Fibroblast of villous mesenchyme (primary cell): Measurements from ENCODE around the gene ARL2. TPM values are rescaled to one million over a fixed set of nuclear protein-coding genes. Genes with fewer than 3 reads are reported as not detected.

Source experiments
- DNase-seq: peaks from one replicate; pipeline ENCODE4 v3.0.0-alpha.2; 2010; ENCODE audit warnings: low read depth
- H3K4me3 ChIP-seq: 2 replicates; pipeline ENCODE4 v1.5.1; 2011; ENCODE audit warnings: low read depth, mild to moderate bottlenecking, low read length
- total RNA-seq: library from RNA; depleted of rRNA; stranded (reverse); fragments of >200 nt; gene quantifications from 2 replicates; pipeline ENCODE4 v1.2.3, GENCODE V29; 2012
- TF ChIP-seq, protein P1 (sequence below): IDR thresholded peaks from 2 replicates; pipeline ENCODE4 v1.5.1; 2012; ENCODE audit warnings: low read depth, mild to moderate bottlenecking, low read length; ENCODE audit not compliant: insufficient read depth

ARL2 gene
- 44.5 and 73.4 TPM in 2 replicates for total RNA-seq

DNA sequence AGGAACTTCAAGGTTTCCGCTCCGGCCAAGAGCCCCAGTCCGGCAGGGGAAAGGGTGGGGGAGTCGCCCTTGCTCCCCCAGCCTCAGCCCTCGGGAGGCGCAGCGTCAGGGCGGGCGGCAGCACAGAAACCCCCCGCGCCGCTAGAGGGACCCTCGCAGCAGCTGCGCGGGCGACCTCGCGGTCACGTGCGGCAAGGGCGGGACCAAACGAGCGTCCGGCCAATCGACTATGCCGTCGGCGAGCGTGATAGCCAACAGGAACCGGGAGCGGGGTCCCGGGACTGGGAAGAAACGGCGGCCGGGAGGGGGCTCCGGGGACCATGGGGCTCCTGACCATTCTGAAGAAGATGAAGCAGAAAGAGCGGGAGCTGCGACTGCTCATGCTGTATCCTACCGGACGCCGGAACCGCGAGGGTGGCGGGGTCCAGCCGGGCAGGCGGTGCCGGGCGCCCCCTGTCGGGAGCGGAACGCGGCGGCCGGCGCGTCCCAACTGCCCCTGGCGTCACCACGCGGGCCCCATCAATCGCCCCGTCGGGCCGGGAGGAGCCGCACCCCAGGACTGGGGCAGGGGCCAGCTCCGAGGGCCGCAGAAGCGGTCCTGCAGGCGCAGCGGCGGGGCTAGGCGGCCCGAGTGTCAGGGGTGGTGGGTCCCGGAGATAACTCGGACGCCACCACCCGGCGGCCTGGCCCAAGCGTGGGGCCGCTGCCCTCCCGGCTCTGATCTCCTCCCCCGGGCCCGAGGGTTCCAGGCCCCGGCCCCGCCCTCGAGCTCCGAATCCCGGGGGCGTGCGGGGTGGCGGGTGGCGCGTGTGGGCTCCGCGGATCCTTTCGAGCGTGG lies at the start of gene ARL2:
TSS of gene ARL2 (plus strand) at position 273 of the 838 bp plus-strand sequence. CDS start at position 321, 48 bp downstream.
- TF ChIP-seq, protein P1, sequence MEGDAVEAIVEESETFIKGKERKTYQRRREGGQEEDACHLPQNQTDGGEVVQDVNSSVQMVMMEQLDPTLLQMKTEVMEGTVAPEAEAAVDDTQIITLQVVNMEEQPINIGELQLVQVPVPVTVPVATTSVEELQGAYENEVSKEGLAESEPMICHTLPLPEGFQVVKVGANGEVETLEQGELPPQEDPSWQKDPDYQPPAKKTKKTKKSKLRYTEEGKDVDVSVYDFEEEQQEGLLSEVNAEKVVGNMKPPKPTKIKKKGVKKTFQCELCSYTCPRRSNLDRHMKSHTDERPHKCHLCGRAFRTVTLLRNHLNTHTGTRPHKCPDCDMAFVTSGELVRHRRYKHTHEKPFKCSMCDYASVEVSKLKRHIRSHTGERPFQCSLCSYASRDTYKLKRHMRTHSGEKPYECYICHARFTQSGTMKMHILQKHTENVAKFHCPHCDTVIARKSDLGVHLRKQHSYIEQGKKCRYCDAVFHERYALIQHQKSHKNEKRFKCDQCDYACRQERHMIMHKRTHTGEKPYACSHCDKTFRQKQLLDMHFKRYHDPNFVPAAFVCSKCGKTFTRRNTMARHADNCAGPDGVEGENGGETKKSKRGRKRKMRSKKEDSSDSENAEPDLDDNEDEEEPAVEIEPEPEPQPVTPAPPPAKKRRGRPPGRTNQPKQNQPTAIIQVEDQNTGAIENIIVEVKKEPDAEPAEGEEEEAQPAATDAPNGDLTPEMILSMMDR = peak; percentile 71
- peak within 1 kb of the TSS; percentile 89 for H3K4me3 ChIP-seq
- DNase-seq = peak; percentile 89

DNA sequence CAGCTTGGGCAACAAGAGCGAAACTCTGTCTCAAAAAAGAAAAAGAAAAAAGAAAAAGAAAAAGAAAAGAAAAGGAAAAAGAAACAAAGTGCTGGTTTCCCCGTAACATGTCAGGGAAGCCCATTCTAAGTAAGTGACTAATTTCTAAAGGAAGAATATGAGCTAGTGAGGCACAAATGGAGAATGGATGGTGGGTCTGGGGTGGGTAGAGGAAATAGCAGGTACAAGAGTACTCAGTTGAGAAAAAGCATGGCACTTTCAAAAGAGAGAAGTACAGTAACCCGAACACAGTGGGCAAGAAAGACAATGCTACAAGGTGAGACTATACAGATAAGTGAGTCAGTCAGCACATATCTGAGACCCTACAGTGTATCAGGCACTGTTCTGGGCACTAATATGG lies 46.6 kb upstream of the ARL2 start:
- DNase-seq = no peak
- TF ChIP-seq, protein P1 = no peak
- no peak overlapping the region for H3K4me3 ChIP-seq

DNA sequence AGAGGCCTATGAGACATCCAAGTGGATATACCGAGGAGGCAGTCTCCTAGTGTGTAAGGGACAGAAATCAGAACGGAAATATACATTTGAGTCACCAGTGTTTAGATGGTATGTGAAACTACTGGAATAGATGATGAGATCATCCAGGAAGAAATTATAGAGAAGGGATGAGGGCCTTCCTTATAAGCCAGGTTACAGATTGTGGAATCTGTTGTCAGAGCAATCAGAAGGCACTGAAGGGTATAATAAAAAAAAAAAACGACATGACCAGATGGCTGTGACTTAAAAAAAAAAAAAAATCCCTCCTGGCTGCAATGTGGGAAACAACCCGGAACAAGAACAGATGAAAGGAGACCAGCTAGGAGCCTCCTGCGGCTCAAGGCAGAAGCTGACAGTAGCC lies 44.8 kb upstream of the ARL2 start:
- peak; percentile 8 for DNase-seq
- TF ChIP-seq, protein P1 = no peak
- H3K4me3 ChIP-seq = no peak overlapping the region

DNA sequence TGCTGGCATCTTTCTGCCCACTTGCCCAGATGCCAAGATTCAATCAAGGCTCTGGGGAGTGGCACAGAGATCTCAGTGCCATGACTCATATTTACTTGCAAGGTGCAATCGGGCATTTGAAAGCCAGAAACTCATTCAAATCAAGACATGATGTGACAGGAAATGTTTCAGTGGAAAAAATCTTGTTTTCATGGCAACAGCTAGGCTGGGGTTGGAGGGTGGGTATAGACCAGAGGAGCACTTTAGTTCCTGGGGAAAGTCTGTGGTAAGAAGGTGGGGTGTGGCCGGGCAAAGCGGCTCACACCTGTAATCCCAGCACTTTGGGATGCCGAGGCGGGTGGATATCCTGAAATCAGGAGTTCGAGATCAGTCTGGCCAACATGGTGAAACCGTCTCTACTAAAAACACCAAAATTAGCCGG lies 43.2 kb upstream of the ARL2 start:
- DNase-seq = no peak
- TF ChIP-seq, protein P1 = no peak

DNA sequence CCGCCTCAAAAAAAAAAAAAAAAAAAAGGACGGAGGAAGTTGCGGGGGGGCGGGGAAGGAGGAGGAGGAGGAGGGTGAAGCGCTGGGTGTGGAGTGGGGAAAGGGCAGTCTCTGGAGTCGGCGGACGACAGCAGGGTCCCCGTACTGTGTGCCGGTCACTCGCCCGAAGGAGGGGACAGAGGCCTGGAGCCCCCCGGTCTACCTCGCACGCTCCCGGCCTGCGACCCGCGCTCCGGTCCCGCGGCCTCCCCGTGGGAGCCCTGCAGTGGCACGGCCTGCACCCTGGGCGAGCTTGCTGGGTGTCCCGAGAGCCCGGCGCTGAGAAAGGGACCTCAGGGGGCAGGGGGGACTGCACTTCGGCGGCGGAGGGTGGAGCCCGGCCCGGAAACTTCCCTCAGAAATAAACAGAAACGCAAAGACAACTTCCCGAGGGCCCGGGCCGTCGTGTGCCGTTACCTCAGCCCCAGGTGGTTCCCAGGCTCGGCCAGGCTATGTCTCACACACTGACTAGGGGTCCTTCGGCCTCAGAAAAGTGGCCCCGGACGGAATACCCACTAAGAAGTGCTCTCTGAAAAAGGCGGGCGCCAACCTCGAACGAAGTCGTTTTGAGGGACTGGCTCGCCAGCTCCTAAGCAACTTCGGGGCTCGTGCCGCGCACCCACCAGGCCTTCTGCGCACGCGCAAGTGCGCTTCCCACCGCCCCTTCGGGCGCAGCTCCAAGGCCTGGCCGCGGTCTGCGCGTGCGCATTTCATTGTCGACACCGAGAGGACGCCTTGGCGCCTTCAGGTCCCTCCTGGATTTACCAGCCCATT lies 42.3 kb upstream of the ARL2 start, which contains the start of gene MAJIN:
TSS of gene MAJIN (minus strand) at position 688 of the 813 bp plus-strand sequence. CDS start 12,703 bp downstream, outside the sequence.
- DNase-seq = peak; percentile 80

More for the DNA sequence above, 43.2 kb upstream of the ARL2 start:
- H3K4me3 ChIP-seq = no peak overlapping the region

DNA sequence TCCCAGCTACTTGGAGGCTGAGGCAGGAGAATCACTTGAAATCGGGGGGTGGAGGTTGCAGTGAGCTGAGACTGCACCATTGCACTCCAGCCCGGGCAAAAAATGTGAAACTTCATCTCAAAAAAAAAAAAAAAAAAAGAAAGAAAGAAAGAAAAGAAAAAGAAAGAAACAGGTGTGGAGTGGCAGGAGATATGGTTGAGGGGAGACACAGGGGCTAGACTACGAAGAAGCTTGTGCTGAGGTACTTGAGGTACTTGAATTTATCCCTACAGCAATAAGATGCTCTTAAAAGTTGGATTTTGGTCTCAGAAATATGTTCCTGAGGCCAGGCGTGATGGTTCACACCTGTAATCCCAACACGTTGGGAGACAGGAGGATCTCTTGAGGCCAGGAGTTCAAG lies 39.8 kb upstream of the ARL2 start:
- no peak overlapping the region for H3K4me3 ChIP-seq
- TF ChIP-seq, protein P1 = no peak
- DNase-seq = no peak

More for the DNA sequence above, 42.3 kb upstream of the ARL2 start, which contains the start of gene MAJIN:
- TF ChIP-seq, protein P1 = no peak
- peak within 1 kb of the TSS; percentile 55 for H3K4me3 ChIP-seq
